Adrenal gland (tissue), 12 donors: ENCODE data around the gene TEX14. TPM values are rescaled to one million over a fixed set of nuclear protein-coding genes. Genes with fewer than 3 reads are reported as not detected.
A peak's percentile ranks its signal among the peaks of the same experiment; 100 is the strongest.

Experiments used
- DNase-seq, 7 donors: peaks; one replicate each; pipeline ENCODE4 v3.0.0-alpha.2; 2019 to 2020
- H3K27ac ChIP-seq, 5 donors: fragments of 200-600 bp; sonication (generic) in 4 of 5; 1 replicate in 3 of 5; 2 replicates in 2 of 5; pipeline versions ENCODE4 v1.5.1 to v1.8.0; 2016 to 2020; ENCODE audit warnings: mild to moderate bottlenecking in 1 of 5
- H3K27me3 ChIP-seq: fragments of 200-600 bp; 2 replicates; pipeline ENCODE4 v1.8.0; 2021
- H3K36me3 ChIP-seq, 2 donors: fragments of 200-600 bp; replicated peaks in 1 of 2; 1 replicate in 1 of 2; 2 replicates in 1 of 2; pipeline versions ENCODE4 v1.5.1 to v1.8.0; 2018 to 2022
- H3K4me1 ChIP-seq, 2 donors: fragments of 200-600 bp; replicated peaks in 1 of 2; 1 replicate in 1 of 2; 2 replicates in 1 of 2; pipeline versions ENCODE4 v1.5.1 to v1.8.0; 2018 to 2021
- H3K4me3 ChIP-seq, 4 donors: fragments of 200-600 bp; sonication (generic) in 3 of 4; one replicate each; pipeline ENCODE4 v1.5.1; 2016 to 2018
- H3K9me3 ChIP-seq, 3 donors: fragments of 200-600 bp; sonication (generic) in 1 of 3; replicated peaks in 1 of 3; 1 replicate in 2 of 3; 2 replicates in 1 of 3; pipeline versions ENCODE4 v1.5.1 to v1.8.0; 2016 to 2021
- POLR2A ChIP-seq, 2 donors: fragments of 450-650 bp; IDR thresholded peaks; one replicate each; pipeline ENCODE4 v1.6.1; 2017; ENCODE audit warnings: antibody characterized with exemption in 2 of 2, mild to moderate bottlenecking in 2 of 2, moderate library complexity in 1 of 2
- WGBS, 4 donors: extraction: QIAGEN DNeasy Blood & Tissue Kit in 2 of 4; methylation state at CpG; one replicate each; pipeline versions ENCODE4 v1.1.5 to v1.1.7; 2013 to 2017; 5-methylcytosine and 5-hydroxymethylcytosine counted together
- intact Hi-C, 2 donors: fragments of 100-400 bp; cut with DNase I; formaldehyde crosslinking; loops; one replicate each; pipeline versions ENCODE4 v1.14.1 to v1.15.0; 2022 to 2023
- polyA plus RNA-seq, 3 donors: library from polyadenylated mRNA; stranded (reverse); fragments of 200-250 nt in 2 of 3; fragments of 350-450 nt in 1 of 3; fragmentation: Illumina TruSeq in 1 of 3; extraction: RNeasy Lipid Tissue Mini Kit (QIAGEN cat#74804) in 1 of 3; gene quantifications; one replicate each; pipeline ENCODE4 v1.2.3, GENCODE V29; 2013 to 2014
- total RNA-seq, 9 donors: library from RNA; depleted of rRNA in 4 of 9; stranded (reverse); fragments of >200 nt in 4 of 9; fragments of 120-200 nt in 1 of 9; fragmentation: NEBNext Ultra II Directional in 1 of 9; extraction: Animal tissue kit (Norgen Biotek cat#: 25700) in 1 of 9; gene quantifications; one replicate each; pipeline versions ENCODE4 v1.1.0 to v1.2.4, GENCODE V29; 2013 to 2023
- TF ChIP-seq, protein P1 (sequence below), 6 experiments: fragments of 450-650 bp in 4 of 6; fragments of 200-600 bp in 2 of 6; sonication (generic) in 1 of 6; IDR thresholded peaks; 1 replicate in 5 of 6; 2 replicates in 1 of 6; pipeline versions ENCODE4 v1.5.1 to v1.8.0; 2016 to 2021; ENCODE audit warnings: antibody characterized with exemption in 6 of 6, mild to moderate bottlenecking in 2 of 6, moderate library complexity in 1 of 6
- donor health status: healthy with polysubstance abuse.
- donor health status: Bipolar disorder and iron deficiency.
- donor health status: DM: yes; HTN: yes; CAD: no.
- donor health status: DM: no; HTN: no; CAD: no.
- donor health status: DM: no; HTN: no; CAD: no.
- donor health status: DM: yes; HTN: yes; CAD: no.

The TEX14 gene
- total and polyA plus RNA-seq, 12 donors = 0.10 to 0.97 (median 0.30) TPM; not detected in 1

DNA sequence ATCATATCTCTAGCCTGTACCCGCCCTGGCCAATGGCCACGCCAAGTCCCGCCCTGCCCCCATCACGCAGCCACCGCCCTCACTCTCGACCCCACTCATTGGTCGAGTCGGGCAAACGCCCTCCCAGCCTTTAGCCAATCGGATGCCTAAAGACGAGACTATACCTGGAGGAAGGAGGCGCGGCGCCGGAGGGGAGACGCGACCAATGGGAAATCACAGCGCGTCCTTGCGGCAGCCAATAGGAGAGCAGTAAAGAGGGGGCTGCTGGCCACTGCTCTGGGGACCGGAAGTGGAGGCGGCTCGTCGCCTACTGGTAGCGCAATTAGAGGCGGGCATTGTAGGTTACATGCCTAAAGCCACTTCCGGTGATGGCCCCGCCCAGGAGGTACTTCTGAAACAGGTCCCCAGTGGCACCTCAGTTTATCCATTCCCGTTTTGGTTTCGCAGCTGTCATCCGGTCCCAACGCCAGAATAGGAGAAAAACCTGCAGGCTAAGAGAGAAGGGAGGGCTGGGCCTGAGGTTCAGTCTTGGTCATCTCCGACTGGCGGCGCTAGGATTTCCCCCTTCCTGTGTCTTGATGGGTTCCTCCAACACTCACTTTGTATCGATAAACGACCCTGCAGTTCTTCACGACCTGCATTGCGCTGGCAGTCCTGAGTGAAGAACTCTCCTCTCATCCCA, 173.8 kb downstream of the TEX14 start:
- intact Hi-C loops = no loop called here
- Histone ChIP-seq H3K27me3 (no peaks in the 10 kb centered on the region), H3K9me3 (no peaks in the 10 kb centered on the region), H3K36me3 (peaks cover 0 to 14% of the 10 kb centered on the region in 2 donors), H3K4me1 (peaks cover 19 to 58% of the 10 kb centered on the region in 2 donors), H3K4me3 (peak overlapping the region; percentile 33 to 69 (median 48)), H3K27ac (peak overlapping the region; percentile 48 to 95 (median 93))
- 0 to 1% (median 0%) methylated on average over 27 to 39 of the region's 39 CpGs for WGBS, 4 donors
- peak; percentile 99 to 100 (median 100) for DNase-seq
- peak; percentile 57 to 63 for TF ChIP-seq POLR2A (IDR thresholded peaks at IDR 0.05)
- TF ChIP-seq, protein P1, sequence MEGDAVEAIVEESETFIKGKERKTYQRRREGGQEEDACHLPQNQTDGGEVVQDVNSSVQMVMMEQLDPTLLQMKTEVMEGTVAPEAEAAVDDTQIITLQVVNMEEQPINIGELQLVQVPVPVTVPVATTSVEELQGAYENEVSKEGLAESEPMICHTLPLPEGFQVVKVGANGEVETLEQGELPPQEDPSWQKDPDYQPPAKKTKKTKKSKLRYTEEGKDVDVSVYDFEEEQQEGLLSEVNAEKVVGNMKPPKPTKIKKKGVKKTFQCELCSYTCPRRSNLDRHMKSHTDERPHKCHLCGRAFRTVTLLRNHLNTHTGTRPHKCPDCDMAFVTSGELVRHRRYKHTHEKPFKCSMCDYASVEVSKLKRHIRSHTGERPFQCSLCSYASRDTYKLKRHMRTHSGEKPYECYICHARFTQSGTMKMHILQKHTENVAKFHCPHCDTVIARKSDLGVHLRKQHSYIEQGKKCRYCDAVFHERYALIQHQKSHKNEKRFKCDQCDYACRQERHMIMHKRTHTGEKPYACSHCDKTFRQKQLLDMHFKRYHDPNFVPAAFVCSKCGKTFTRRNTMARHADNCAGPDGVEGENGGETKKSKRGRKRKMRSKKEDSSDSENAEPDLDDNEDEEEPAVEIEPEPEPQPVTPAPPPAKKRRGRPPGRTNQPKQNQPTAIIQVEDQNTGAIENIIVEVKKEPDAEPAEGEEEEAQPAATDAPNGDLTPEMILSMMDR (IDR thresholded peaks at IDR 0.05) = no peak

DNA sequence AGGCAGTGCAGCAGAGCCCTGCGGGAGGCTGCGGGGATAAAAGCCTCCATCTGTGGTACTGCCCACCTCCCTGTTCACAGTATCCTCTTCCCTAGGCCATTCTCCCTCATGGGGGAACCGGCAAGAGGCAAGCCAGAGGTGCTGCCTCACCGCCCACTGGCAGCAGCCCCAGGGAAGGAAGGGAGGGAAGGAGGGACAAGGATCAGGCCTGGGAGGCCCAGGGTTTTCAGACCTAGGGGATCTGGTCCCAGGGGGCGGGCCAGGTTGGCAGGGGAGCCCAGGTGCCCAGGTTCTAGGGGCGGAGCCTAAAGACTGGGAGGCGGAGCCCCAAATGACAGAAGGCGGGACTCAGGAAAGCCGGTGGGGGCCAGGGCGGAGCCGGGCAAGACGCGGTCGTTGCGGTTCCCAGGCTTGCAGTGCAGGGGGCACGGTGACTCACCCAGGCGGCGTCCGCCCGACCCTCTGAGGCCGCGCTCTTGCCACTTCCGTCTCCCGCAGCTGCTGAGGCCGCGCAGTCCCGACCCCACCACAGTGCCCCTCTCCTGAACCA, 174.4 kb downstream of the TEX14 start:
- DNase-seq = no peak
- whole genome bisulfite sequencing, 4 donors = 0 to 3% (median 1%) methylated on average over 5 to 27 of the region's 27 CpGs
- Histone ChIP-seq H3K36me3 (peaks cover 0 to 17% of the 10 kb centered on the region in 2 donors), H3K9me3 (no peaks in the 10 kb centered on the region), H3K27ac (peak overlapping the region; percentile 48 to 93 (median 87)), H3K27me3 (no peaks in the 10 kb centered on the region), H3K4me3 (peak overlapping the region in 3 of 4 donors; percentile 4 to 61 (median 53)), H3K4me1 (peaks cover 19 to 58% of the 10 kb centered on the region in 2 donors)
- TF ChIP-seq, protein P1 (IDR thresholded peaks at IDR 0.05) = no peak
- TF ChIP-seq POLR2A (IDR thresholded peaks at IDR 0.05) = peak; percentile 39 to 47
- intact Hi-C loops = no loop called here

DNA sequence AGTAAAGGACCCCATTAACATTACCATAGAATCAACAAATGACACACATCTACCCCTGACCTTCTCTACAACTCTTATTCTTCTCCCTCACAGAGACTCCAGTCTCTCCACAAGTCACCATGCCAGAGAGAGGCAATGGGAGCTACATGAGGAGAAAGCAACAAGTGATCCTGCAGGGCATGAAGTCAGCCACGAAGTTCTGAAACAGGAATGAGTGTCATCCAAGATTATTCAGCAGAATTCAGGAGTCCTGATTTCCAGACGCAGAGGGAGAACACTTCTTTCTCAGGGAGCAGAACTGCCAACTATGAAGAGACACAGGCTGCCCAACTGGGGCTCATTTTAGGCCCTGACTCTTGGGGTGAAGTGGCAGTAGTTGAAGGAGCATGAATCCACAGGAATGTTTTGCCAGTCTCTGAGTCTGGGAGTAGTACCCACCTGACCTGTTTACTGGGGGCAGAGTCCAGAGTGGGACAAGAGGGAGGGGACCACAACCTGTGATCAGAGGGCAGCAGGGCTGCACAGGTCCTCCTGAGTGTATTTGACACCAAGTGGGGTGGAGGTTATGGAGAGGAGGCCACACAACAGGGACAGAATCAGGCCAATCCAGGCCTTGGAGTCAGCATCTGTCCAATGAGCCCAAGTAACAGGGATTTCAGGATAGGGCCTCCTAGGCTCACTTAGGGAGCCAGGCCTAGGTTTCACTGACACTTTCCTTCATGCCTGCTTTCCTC, 175.0 kb downstream of the TEX14 start:
- intact Hi-C loops = no loop called here
- WGBS, 4 donors = 46 to 70% (median 56%) methylated on average over 2 of the region's 2 CpGs

More for the DNA sequence above, 175.0 kb downstream of the TEX14 start:
- no peak for DNase-seq
- Histone ChIP-seq H3K27ac (peak overlapping the region in 4 of 5 donors; percentile 78 to 93 (median 90)), H3K27me3 (no peaks in the 10 kb centered on the region), H3K9me3 (no peaks in the 10 kb centered on the region), H3K4me1 (peaks cover 19 to 58% of the 10 kb centered on the region in 2 donors), H3K4me3 (peak overlapping the region in 2 of 4 donors; percentile 53 to 61), H3K36me3 (peaks cover 0 to 18% of the 10 kb centered on the region in 2 donors)
- TF ChIP-seq, protein P1 (IDR thresholded peaks at IDR 0.05) = no peak
- TF ChIP-seq POLR2A (IDR thresholded peaks at IDR 0.05) = no peak
